ENCODE results near the gene PTPN2.
A peak's percentile ranks its signal among the peaks of the same experiment; 100 is the strongest.

PTPN2 gene

GRCh38 chr18:12884406-12885323 lies 628 bp upstream of the PTPN2 start:
- Histone ChIP-seq H3K27me3 (ENCODE audit: insufficient read depth, low read depth) (no peaks in the 10 kb centered on the region), H3K4me3 (IDR thresholded peaks at IDR 0.05; ENCODE audit: insufficient read depth, low read depth, low read length) (no peak overlapping the region), H3K36me3 (ENCODE audit: insufficient read depth) (no peaks in the 10 kb centered on the region), H3K27ac (no peak overlapping the region), H3K9ac (no peak overlapping the region), H3K4me2 (peak overlapping the region; percentile 74), H3K79me2 (ENCODE audit: insufficient read depth, low read depth) (peaks cover 41% of the 10 kb centered on the region), H3K4me1 (ENCODE audit: low read depth, poor library complexity, severe bottlenecking) (peaks cover 31% of the 10 kb centered on the region), H4K20me1 (ENCODE audit: insufficient read depth) (no peaks in the 10 kb centered on the region), H2AFZ (ENCODE audit: low read depth) (peak overlapping the region; percentile 65; the same call in 1 of the 2 replicates)
- TF ChIP-seq CTCF (conservative IDR thresholded peaks at IDR 0.05; ENCODE audit: low read depth, low read length) = no peak

- no peaks in the 10 kb centered on the region for H4K20me1 ChIP-seq (ENCODE audit: insufficient read depth)
- peak overlapping the region; percentile 17; the same call in 1 of the 2 replicates for H2AFZ ChIP-seq (ENCODE audit: low read depth)
- H3K36me3 ChIP-seq (ENCODE audit: insufficient read depth) = no peaks in the 10 kb centered on the region
- TF ChIP-seq CTCF (conservative IDR thresholded peaks at IDR 0.05; ENCODE audit: low read depth, low read length) = no peak
- peak overlapping the region; percentile 88 for H3K9ac ChIP-seq
- peak overlapping the region; percentile 67 for H3K4me2 ChIP-seq
- peaks cover 45% of the 10 kb centered on the region for H3K4me1 ChIP-seq (ENCODE audit: low read depth, poor library complexity, severe bottlenecking)
- H3K79me2 ChIP-seq (ENCODE audit: insufficient read depth, low read depth) = peaks cover 54% of the 10 kb centered on the region
- H3K27ac ChIP-seq = peak overlapping the region; percentile 87
- H3K4me3 ChIP-seq (IDR thresholded peaks at IDR 0.05; ENCODE audit: insufficient read depth, low read depth, low read length) = no peak overlapping the region
- no peaks in the 10 kb centered on the region for H3K27me3 ChIP-seq (ENCODE audit: insufficient read depth, low read depth)
These were observed 709 bp downstream of the PTPN2 start for GRCh38 chr18:12883372-12883683.

- Histone ChIP-seq H3K4me1 (ENCODE audit: low read depth, poor library complexity, severe bottlenecking) (peaks cover 51% of the 10 kb centered on the region), H3K9ac (peak overlapping the region; percentile 88), H2AFZ (ENCODE audit: low read depth) (peak overlapping the region; percentile 17; the same call in 1 of the 2 replicates), H3K27ac (peak overlapping the region; percentile 87), H3K4me3 (IDR thresholded peaks at IDR 0.05; ENCODE audit: insufficient read depth, low read depth, low read length) (no peak overlapping the region), H3K4me2 (peak overlapping the region; percentile 67), H3K27me3 (ENCODE audit: insufficient read depth, low read depth) (no peaks in the 10 kb centered on the region), H4K20me1 (ENCODE audit: insufficient read depth) (no peaks in the 10 kb centered on the region), H3K79me2 (ENCODE audit: insufficient read depth, low read depth) (peaks cover 60% of the 10 kb centered on the region), H3K36me3 (ENCODE audit: insufficient read depth) (no peaks in the 10 kb centered on the region)
- TF ChIP-seq CTCF (conservative IDR thresholded peaks at IDR 0.05; ENCODE audit: low read depth, low read length) = no peak
These were observed 1.3 kb downstream of the PTPN2 start for GRCh38 chr18:12882453-12883371.

GRCh38 chr18:12880541-12880910 lies 3.5 kb downstream of the PTPN2 start:
- no peak for TF ChIP-seq CTCF (conservative IDR thresholded peaks at IDR 0.05; ENCODE audit: low read depth, low read length)
- no peak overlapping the region for H3K9ac ChIP-seq
- H3K27ac ChIP-seq = no peak overlapping the region
- H4K20me1 ChIP-seq (ENCODE audit: insufficient read depth) = no peaks in the 10 kb centered on the region
- H3K4me1 ChIP-seq (ENCODE audit: low read depth, poor library complexity, severe bottlenecking) = peaks cover 51% of the 10 kb centered on the region
- peaks cover 82% of the 10 kb centered on the region for H3K79me2 ChIP-seq (ENCODE audit: insufficient read depth, low read depth)
- H3K4me2 ChIP-seq = no peak overlapping the region
- no peaks in the 10 kb centered on the region for H3K36me3 ChIP-seq (ENCODE audit: insufficient read depth)
- H2AFZ ChIP-seq (ENCODE audit: low read depth) = no peak overlapping the region
- H3K4me3 ChIP-seq (IDR thresholded peaks at IDR 0.05; ENCODE audit: insufficient read depth, low read depth, low read length) = no peak overlapping the region
- H3K27me3 ChIP-seq (ENCODE audit: insufficient read depth, low read depth) = no peaks in the 10 kb centered on the region

All from KMS-11 (cell line).